ENCODE measurements around the gene BPIFB1.

- TF ChIP-seq CTCF (optimal IDR thresholded peaks at IDR 0.05 in 1 of 3, IDR thresholded peaks at IDR 0.05 in 1 of 3, conservative IDR thresholded peaks at IDR 0.05 in 1 of 3; ENCODE audit: extremely low read depth in 1 of 3, insufficient read depth in 2 of 3, low read length in 3 of 3) (no peak), EZH2 (IDR thresholded peaks at IDR 0.05; ENCODE audit: low read length) (no peak)
These were observed 4.9 kb downstream of the BPIFB1 start for GRCh38 chr20:33287884-33288283.
